Measurements from ENCODE around the gene HMGCS2.
A peak's percentile ranks its signal among the peaks of the same experiment; 100 is the strongest.
"Not testable (repeated sequence)": the region's sequence is repeated elsewhere in the genome, so short reads cannot be mapped to it uniquely, and the experiment has no call there.

HMGCS2 gene

GRCh38 chr1:119794230-119794875 lies 25.6 kb upstream of the HMGCS2 start:
- no peak for TF ChIP-seq CTCF (IDR thresholded peaks at IDR 0.05; ENCODE audit: low read depth, low read length)
- no peak for DNase-seq (ENCODE audit: low read depth in 2 of 2)

GRCh38 chr1:119791377-119791776 lies 22.7 kb upstream of the HMGCS2 start:
- no peak overlapping the region for H3K4me3 ChIP-seq (replicated peaks in 1 of 2; ENCODE audit: low read depth in 2 of 2, low read length in 2 of 2)
- no peak for TF ChIP-seq CTCF (IDR thresholded peaks at IDR 0.05; ENCODE audit: low read depth, low read length)
- no peak for DNase-seq (ENCODE audit: low read depth in 2 of 2)

More at GRCh38 chr1:119794230-119794875, 25.6 kb upstream of the HMGCS2 start:
- H3K4me3 ChIP-seq (replicated peaks in 1 of 2; ENCODE audit: low read depth in 2 of 2, low read length in 2 of 2): no peak overlapping the region

- no peak for DNase-seq (ENCODE audit: low read depth in 2 of 2)
- H3K4me3 ChIP-seq (replicated peaks in 1 of 2; ENCODE audit: low read depth in 2 of 2, low read length in 2 of 2): no peak overlapping the region
- no peak for TF ChIP-seq CTCF (IDR thresholded peaks at IDR 0.05; ENCODE audit: low read depth, low read length)
These were observed 21.9 kb upstream of the HMGCS2 start for GRCh38 chr1:119790451-119791198.

GRCh38 chr1:119787776-119788175 lies 19.1 kb upstream of the HMGCS2 start:
- H3K4me3 ChIP-seq (replicated peaks in 1 of 2; ENCODE audit: low read depth in 2 of 2, low read length in 2 of 2): no peak overlapping the region
- no peak for TF ChIP-seq CTCF (IDR thresholded peaks at IDR 0.05; ENCODE audit: low read depth, low read length)
- peak; percentile 28 to 35 for DNase-seq (ENCODE audit: low read depth in 2 of 2)

- H3K4me3 ChIP-seq (replicated peaks in 1 of 2; ENCODE audit: low read depth in 2 of 2, low read length in 2 of 2): not testable (repeated sequence)
- DNase-seq (ENCODE audit: low read depth in 2 of 2): peak in 1 of 2 donors; percentile 9
These were observed 17.9 kb upstream of the HMGCS2 start for GRCh38 chr1:119786473-119787050.

- not testable (repeated sequence) for DNase-seq (ENCODE audit: low read depth in 2 of 2)
These were observed 17.3 kb upstream of the HMGCS2 start for GRCh38 chr1:119786046-119786445.

GRCh38 chr1:119784191-119784781 lies 15.6 kb upstream of the HMGCS2 start:
- H3K4me3 ChIP-seq (replicated peaks in 1 of 2; ENCODE audit: low read depth in 2 of 2, low read length in 2 of 2): no peak overlapping the region
- no peak for TF ChIP-seq CTCF (IDR thresholded peaks at IDR 0.05; ENCODE audit: low read depth, low read length)
- DNase-seq (ENCODE audit: low read depth in 2 of 2): peak; percentile 13 to 91

More at GRCh38 chr1:119786046-119786445, 17.3 kb upstream of the HMGCS2 start:
- H3K4me3 ChIP-seq (replicated peaks in 1 of 2; ENCODE audit: low read depth in 2 of 2, low read length in 2 of 2): not testable (repeated sequence)

Measured in cardiac fibroblast (primary cell).